Natural killer cell (primary cell): ENCODE results near the gene STARD6. TPM values are rescaled to one million over a fixed set of nuclear protein-coding genes. Genes with fewer than 3 reads are reported as not detected.

Experiments
- ATAC-seq, 3 donors: fragments of 150-1000 bp in 2 of 3; fragments of 200-7000 bp in 1 of 3; cut with Tn5 transposase; 1 replicate in 1 of 3; 2 replicates in 2 of 3; pipeline ENCODE4 v1.10.0; 2021; ENCODE audit warnings: mild to moderate bottlenecking in 2 of 3, moderate library complexity in 2 of 3
- DNase-seq, 2 donors: peaks; one replicate each; pipeline versions ENCODE4 v3.0.0 to v3.0.0-alpha.2; 2013 to 2021; ENCODE audit warnings: mixed read lengths in 1 of 2
- H3K27ac ChIP-seq: one replicate; pipeline ENCODE4 v1.5.1; 2013; ENCODE audit warnings: mild to moderate bottlenecking, low read length
- H3K27me3 ChIP-seq: one replicate; pipeline ENCODE4 v1.6.1; 2013; ENCODE audit warnings: low read length; ENCODE audit not compliant: control insufficient read depth, insufficient read depth
- H3K36me3 ChIP-seq: one replicate; pipeline ENCODE4 v1.6.1; 2013; ENCODE audit warnings: low read length; ENCODE audit not compliant: control insufficient read depth, insufficient read depth
- H3K4me1 ChIP-seq: one replicate; pipeline ENCODE4 v1.6.1; 2013; ENCODE audit warnings: low read length; ENCODE audit not compliant: control insufficient read depth, insufficient read depth
- H3K4me3 ChIP-seq: one replicate; pipeline ENCODE4 v1.5.1; 2013; ENCODE audit warnings: low read length
- H3K9me3 ChIP-seq: one replicate; pipeline ENCODE4 v1.6.1; 2013; ENCODE audit warnings: low read length; ENCODE audit not compliant: control insufficient read depth, insufficient read depth
- H3K27ac Mint-ChIP-seq, 2 donors: one replicate each; pipeline ENCODE4 v1.8.0; 2022; ENCODE audit warnings: mild to moderate bottlenecking in 2 of 2, mixed read lengths in 2 of 2, moderate library complexity in 1 of 2
- H3K27me3 Mint-ChIP-seq, 2 donors: one replicate each; pipeline ENCODE4 v1.8.0; 2022; ENCODE audit warnings: low read depth in 2 of 2, mixed read lengths in 2 of 2
- H3K36me3 Mint-ChIP-seq: one replicate; pipeline ENCODE4 v1.8.0; 2022; ENCODE audit warnings: mixed read lengths
- H3K4me1 Mint-ChIP-seq, 2 donors: one replicate each; pipeline ENCODE4 v1.8.0; 2022; ENCODE audit warnings: mixed read lengths in 2 of 2
- H3K4me3 Mint-ChIP-seq: one replicate; pipeline ENCODE4 v1.8.0; 2022; ENCODE audit warnings: mild to moderate bottlenecking, moderate library complexity, mixed read lengths
- H3K9me3 Mint-ChIP-seq, 2 donors: one replicate each; pipeline ENCODE4 v1.8.0; 2022; ENCODE audit warnings: mixed read lengths in 2 of 2
- CTCF ChIP-seq: fragments of 200-600 bp; IDR thresholded peaks from one replicate; pipeline ENCODE4 v1.8.0; 2022; ENCODE audit warnings: antibody characterized with exemption
- WGBS: methylation state at CpG from one replicate; pipeline ENCODE4 v1.1.7; 2013; ENCODE audit warnings: missing lambda C conversion rate; ENCODE audit not compliant: insufficient coverage; 5-methylcytosine and 5-hydroxymethylcytosine counted together
- intact Hi-C: fragments of 100-400 bp; cut with micrococcal nuclease; formaldehyde crosslinking; loops from one replicate; pipeline ENCODE4 v1.14.2; 2022
- total RNA-seq, 4 donors: library from RNA; stranded (reverse); fragments of 120-200 nt in 1 of 4; gene quantifications; one replicate each; pipeline versions ENCODE4 v1.2.3 to v1.2.4, GENCODE V29; 2013 to 2022

Gene STARD6
- total RNA-seq, 3 donors from 2014 or later (not counting 1 experiment from before 2014, with no cell fraction given): not detected

- no peak for DNase-seq
- no peak overlapping the region for H3K4me3 Mint-ChIP-seq
- peaks cover 6 to 22% of the 10 kb centered on the region in 2 donors for H3K27me3 Mint-ChIP-seq
These were observed 22.0 kb downstream of the STARD6 start for GRCh38 chr18:54335638-54336173.

GRCh38 chr18:54330768-54331548 is 26.7 kb downstream of the STARD6 start:
- Histone ChIP-seq H3K4me3 (no peak overlapping the region), H3K27ac (no peak overlapping the region), H3K27me3 (no peaks in the 10 kb centered on the region), H3K4me1 (no peaks in the 10 kb centered on the region), H3K9me3 (no peaks in the 10 kb centered on the region), H3K36me3 (no peaks in the 10 kb centered on the region)
- Mint-ChIP-seq H3K27me3 (peaks cover 5 to 15% of the 10 kb centered on the region in 2 donors), H3K4me3 (no peak overlapping the region), H3K4me1 (no peaks in the 10 kb centered on the region), H3K36me3 (no peaks in the 10 kb centered on the region), H3K27ac (no peak overlapping the region), H3K9me3 (no peaks in the 10 kb centered on the region)
- DNase-seq (no peak), ATAC-seq (no peak)
- WGBS: 92% methylated on average over 5 of the region's 6 CpGs
- intact Hi-C loops: no loop called here
- TF ChIP-seq CTCF: no peak

More at GRCh38 chr18:54335638-54336173, 22.0 kb downstream of the STARD6 start:
- ATAC-seq: no peak
- 87% methylated on average over 2 of the region's 2 CpGs for WGBS
- no peaks in the 10 kb centered on the region for H3K4me1 ChIP-seq
- no peak overlapping the region for H3K4me3 ChIP-seq
- no peaks in the 10 kb centered on the region for H3K27me3 ChIP-seq
- no peaks in the 10 kb centered on the region for H3K9me3 Mint-ChIP-seq
- no peaks in the 10 kb centered on the region for H3K36me3 ChIP-seq
- no peak overlapping the region for H3K27ac Mint-ChIP-seq
- H3K27ac ChIP-seq: no peak overlapping the region
- H3K36me3 Mint-ChIP-seq: no peaks in the 10 kb centered on the region
- H3K4me1 Mint-ChIP-seq: no peaks in the 10 kb centered on the region
- TF ChIP-seq CTCF: no peak
- H3K9me3 ChIP-seq: no peaks in the 10 kb centered on the region
- intact Hi-C loops: no loop called here

GRCh38 chr18:54329787-54330186 is 27.9 kb downstream of the STARD6 start:
- no peaks in the 10 kb centered on the region for H3K36me3 ChIP-seq
- no peaks in the 10 kb centered on the region for H3K27me3 ChIP-seq
- no peak overlapping the region for H3K27ac ChIP-seq
- no peak overlapping the region for H3K4me3 ChIP-seq
- Mint-ChIP-seq H3K27me3 (peaks cover 5 to 11% of the 10 kb centered on the region in 2 donors), H3K9me3 (no peaks in the 10 kb centered on the region), H3K27ac (no peak overlapping the region), H3K4me3 (no peak overlapping the region), H3K36me3 (no peaks in the 10 kb centered on the region), H3K4me1 (no peaks in the 10 kb centered on the region)
- no peak for TF ChIP-seq CTCF
- DNase-seq (no peak), ATAC-seq (no peak)
- H3K4me1 ChIP-seq: no peaks in the 10 kb centered on the region
- intact Hi-C loops: no loop called here
- no peaks in the 10 kb centered on the region for H3K9me3 ChIP-seq
